HEK293 (cell line): ENCODE results near the gene TCERG1L.

Experiments
- CTCF ChIA-PET: fragments of 350-600 bp; formaldehyde crosslinking; extraction: SDS; loops from one replicate; lab custom pipeline; 2021; ENCODE audit warnings: antibody characterized with exemption; lab: Yijun Ruan, JAX
- POLR2A ChIA-PET: fragments of 300-600 bp; formaldehyde crosslinking; extraction: SDS; loops from one replicate; lab custom pipeline; 2020; ENCODE audit warnings: antibody characterized with exemption, inconsistent platforms; lab: Yijun Ruan, JAX
- H3K27ac ChIP-seq: fragments of 200-500 bp; sonication (Bioruptor generic); 2 replicates; pipeline ENCODE4 v1.5.1; 2014; ENCODE audit warnings: low read depth, low read length, control low read depth, inconsistent platforms; ENCODE audit errors: extremely low read depth
- H3K36me3 ChIP-seq, 2 experiments: fragments of 200-500 bp in 1 of 2; sonication (Bioruptor generic) in 1 of 2; 1 replicate in 1 of 2; 2 replicates in 1 of 2; pipeline ENCODE4 v1.5.1; 2014 to 2017; ENCODE audit warnings: inconsistent platforms in 2 of 2, low read length in 2 of 2; ENCODE audit not compliant: control insufficient read depth in 2 of 2, insufficient read depth in 1 of 2
- H3K4me1 ChIP-seq: fragments of 200-500 bp; sonication (Bioruptor generic); 2 replicates; pipeline ENCODE4 v1.5.1; 2014; ENCODE audit warnings: mild to moderate bottlenecking, low read length, inconsistent platforms; ENCODE audit not compliant: control insufficient read depth, insufficient read depth
- H3K4me3 ChIP-seq: 2 replicates; pipeline ENCODE4 v1.5.1; 2011; ENCODE audit warnings: low read depth, mild to moderate bottlenecking, control low read depth, low read length, moderate library complexity
- H3K9me3 ChIP-seq: fragments of 200-500 bp; sonication (Bioruptor generic); 2 replicates; pipeline ENCODE4 v1.5.1; 2014; ENCODE audit warnings: low read depth, low read length, inconsistent platforms; ENCODE audit not compliant: control insufficient read depth, insufficient read depth
- GLI4 ChIP-seq: fragments of 450-650 bp; formaldehyde crosslinking; IDR thresholded peaks from 2 replicates; pipeline ENCODE4 v1.5.1; 2016; ENCODE audit warnings: missing biosample characterization, missing genetic modification characterization
- GLIS1 ChIP-seq: fragments of 450-650 bp; formaldehyde crosslinking; IDR thresholded peaks from 2 replicates; pipeline ENCODE4 v1.5.1; 2016; ENCODE audit warnings: missing biosample characterization, missing genetic modification characterization
- HIC1 ChIP-seq: fragments of 450-650 bp; formaldehyde crosslinking; IDR thresholded peaks from 2 replicates; pipeline ENCODE4 v1.5.1; 2016; ENCODE audit warnings: missing biosample characterization, missing genetic modification characterization
- KLF16 ChIP-seq: fragments of 450-650 bp; formaldehyde crosslinking; IDR thresholded peaks from 2 replicates; pipeline ENCODE4 v1.5.1; 2017; ENCODE audit warnings: missing biosample characterization, missing genetic modification characterization
- KLF9 ChIP-seq: fragments of 450-650 bp; formaldehyde crosslinking; IDR thresholded peaks from 2 replicates; pipeline ENCODE4 v1.5.1; 2016; ENCODE audit warnings: missing biosample characterization, missing genetic modification characterization, low read depth
- MZF1 ChIP-seq: fragments of 450-650 bp; formaldehyde crosslinking; IDR thresholded peaks from 2 replicates; pipeline ENCODE4 v1.5.1; 2017; ENCODE audit warnings: missing biosample characterization, missing genetic modification characterization, borderline replicate concordance
- OVOL3 ChIP-seq: fragments of 450-650 bp; formaldehyde crosslinking; IDR thresholded peaks from 2 replicates; pipeline ENCODE4 v1.5.1; 2016; ENCODE audit warnings: missing biosample characterization, missing genetic modification characterization
- PRDM10 ChIP-seq: fragments of 450-650 bp; formaldehyde crosslinking; IDR thresholded peaks from 2 replicates; pipeline ENCODE4 v1.5.1; 2016; ENCODE audit warnings: missing biosample characterization, missing genetic modification characterization
- RBAK ChIP-seq: fragments of 450-650 bp; formaldehyde crosslinking; IDR thresholded peaks from 2 replicates; pipeline ENCODE4 v1.5.1; 2016; ENCODE audit warnings: missing biosample characterization, missing genetic modification characterization
- ZBTB7A ChIP-seq: fragments of 450-650 bp; formaldehyde crosslinking; IDR thresholded peaks from 2 replicates; pipeline ENCODE4 v1.5.1; 2016; ENCODE audit warnings: low read depth, missing biosample characterization, missing genetic modification characterization
- ZBTB8A ChIP-seq: fragments of 450-650 bp; formaldehyde crosslinking; IDR thresholded peaks from 2 replicates; pipeline ENCODE4 v1.5.1; 2016; ENCODE audit warnings: missing biosample characterization, missing genetic modification characterization
- ZNF132 ChIP-seq: fragments of 450-650 bp; formaldehyde crosslinking; IDR thresholded peaks from 2 replicates; pipeline ENCODE4 v1.5.1; 2017; ENCODE audit warnings: missing biosample characterization, missing genetic modification characterization, borderline replicate concordance
- ZNF174 ChIP-seq: fragments of 450-650 bp; formaldehyde crosslinking; IDR thresholded peaks from 2 replicates; pipeline ENCODE4 v1.5.0; 2017; ENCODE audit warnings: missing biosample characterization, mild to moderate bottlenecking, missing genetic modification characterization
- ZNF2 ChIP-seq: fragments of 450-650 bp; formaldehyde crosslinking; IDR thresholded peaks from 2 replicates; pipeline ENCODE4 v1.5.1; 2016; ENCODE audit warnings: missing biosample characterization, missing genetic modification characterization
- ZNF280C ChIP-seq: fragments of 450-650 bp; formaldehyde crosslinking; IDR thresholded peaks from 2 replicates; pipeline ENCODE4 v1.5.1; 2016; ENCODE audit warnings: missing biosample characterization, missing genetic modification characterization
- ZNF623 ChIP-seq: fragments of 450-650 bp; formaldehyde crosslinking; IDR thresholded peaks from 2 replicates; pipeline ENCODE4 v1.5.1; 2016; ENCODE audit warnings: missing biosample characterization, missing genetic modification characterization
- ZNF624 ChIP-seq: fragments of 450-650 bp; formaldehyde crosslinking; IDR thresholded peaks from 2 replicates; pipeline ENCODE4 v1.5.1; 2017; ENCODE audit warnings: missing biosample characterization, missing genetic modification characterization
- ZNF837 ChIP-seq: fragments of 450-650 bp; formaldehyde crosslinking; IDR thresholded peaks from 2 replicates; pipeline ENCODE4 v1.5.1; 2016; ENCODE audit warnings: missing biosample characterization, missing genetic modification characterization

TCERG1L gene

DNA sequence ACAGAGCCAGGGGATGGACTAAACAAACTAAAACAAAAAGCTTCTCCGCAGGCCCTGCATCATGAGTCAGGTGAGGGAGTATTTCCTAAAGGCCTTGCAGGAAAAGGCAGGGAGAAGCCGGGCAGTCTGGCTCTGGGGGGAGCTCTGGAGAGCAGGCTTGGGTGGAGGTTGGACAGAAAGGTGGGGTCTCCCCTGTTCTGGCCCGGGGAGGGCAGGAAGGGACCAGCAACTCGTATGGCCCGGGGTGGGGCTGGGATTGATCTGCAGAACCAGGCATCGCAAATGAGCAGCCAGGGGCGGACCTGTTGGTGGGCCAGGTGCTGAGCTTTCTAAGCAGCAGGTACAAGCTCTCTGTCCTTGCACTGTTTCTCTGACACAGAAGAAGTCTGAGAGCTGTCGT, 235.2 kb downstream of the TCERG1L start:
- TF ChIP-seq ZNF623 (tag by site-specific recombination) (no peak), RBAK (tag by site-specific recombination) (no peak), ZNF280C (no peak), KLF16 (no peak), ZBTB8A (tag by site-specific recombination) (no peak), MZF1 (tag by site-specific recombination) (no peak), OVOL3 (no peak)
- no peak overlapping the region for H3K27ac ChIP-seq
- no peaks in the 10 kb centered on the region for H3K36me3 ChIP-seq
- POLR2A ChIA-PET = no interaction called here
- no peaks in the 10 kb centered on the region for H3K4me1 ChIP-seq
- no peaks in the 10 kb centered on the region for H3K9me3 ChIP-seq
- CTCF ChIA-PET = no interaction called here
- H3K4me3 ChIP-seq = no peak overlapping the region

- H3K9me3 ChIP-seq = no peaks in the 10 kb centered on the region
These were observed 236.2 kb downstream of the TCERG1L start for GRCh38 chr10:131075218-131075770.

More at GRCh38 chr10:131075218-131075770, 236.2 kb downstream of the TCERG1L start:
- no peaks in the 10 kb centered on the region for H3K4me1 ChIP-seq
- ChIA-PET POLR2A (no interaction called here), CTCF (no interaction called here)
- no peak overlapping the region for H3K4me3 ChIP-seq
- no peaks in the 10 kb centered on the region for H3K36me3 ChIP-seq
- H3K27ac ChIP-seq = no peak overlapping the region
- TF ChIP-seq ZNF174 (tag by site-specific recombination) (no peak), PRDM10 (tag by site-specific recombination) (no peak), ZBTB7A (no peak), ZNF623 (tag by site-specific recombination) (no peak), HIC1 (tag by site-specific recombination) (no peak), KLF9 (no peak), ZNF837 (no peak), ZNF2 (no peak), GLIS1 (tag by site-specific recombination) (no peak), ZNF132 (no peak), ZNF624 (tag by site-specific recombination) (no peak), GLI4 (tag by site-specific recombination) (no peak)
